Keratinocyte (primary cell): ENCODE measurements around the gene RNF145. TPM values are rescaled to one million over a fixed set of nuclear protein-coding genes. Genes with fewer than 3 reads are reported as not detected.

Source experiments
- DNase-seq: peaks from one replicate; pipeline ENCODE4 v3.0.0-alpha.2; 2011; ENCODE audit warnings: low read depth, missing footprints, low spot score
- FAIRE-seq: peaks from 2 replicates; lab custom pipeline; 2011; peaks lifted over from hg19 to GRCh38; lab: Jason Lieb, UNC
- H2AFZ ChIP-seq: 2 replicates; pipeline ENCODE4 v1.6.0; 2012; ENCODE audit warnings: low read length, control low read depth, inconsistent platforms; ENCODE audit not compliant: control insufficient read depth
- H3K27ac ChIP-seq: 2 replicates; pipeline ENCODE4 v1.5.1; 2011; ENCODE audit warnings: low read length; ENCODE audit not compliant: control insufficient read depth, insufficient read depth
- H3K27me3 ChIP-seq: 3 replicates; pipeline ENCODE4 v1.6.0; 2011; ENCODE audit warnings: low read length; ENCODE audit not compliant: control insufficient read depth, insufficient read depth; ENCODE audit errors: extremely low read depth
- H3K36me3 ChIP-seq, 2 experiments: 2 replicates in 1 of 2; 3 replicates in 1 of 2; pipeline ENCODE4 v1.5.1; 2011; ENCODE audit warnings: low read length in 2 of 2, mild to moderate bottlenecking in 1 of 2; ENCODE audit not compliant: control insufficient read depth in 2 of 2, insufficient read depth in 2 of 2; ENCODE audit errors: extremely low read depth in 1 of 2
- H3K4me1 ChIP-seq: 3 replicates; pipeline ENCODE4 v1.5.1; 2011; ENCODE audit warnings: low read length; ENCODE audit not compliant: control insufficient read depth, insufficient read depth; ENCODE audit errors: extremely low read depth
- H3K4me2 ChIP-seq: 3 replicates; pipeline ENCODE4 v1.6.0; 2011; ENCODE audit warnings: low read depth, low read length; ENCODE audit not compliant: control insufficient read depth, insufficient read depth; ENCODE audit errors: extremely low read depth
- H3K4me3 ChIP-seq, 3 experiments: fragments of 200-600 bp in 1 of 3; sonication (generic) in 1 of 3; 2 replicates in 2 of 3; 3 replicates in 1 of 3; pipeline ENCODE4 v1.5.1; 2011 to 2016; ENCODE audit warnings: low read length in 3 of 3, mild to moderate bottlenecking in 3 of 3, control low read depth in 2 of 3, inconsistent platforms in 1 of 3, low read depth in 1 of 3, mixed read lengths in 1 of 3, mixed run types in 1 of 3, moderate library complexity in 1 of 3; ENCODE audit not compliant: control insufficient read depth in 2 of 3, insufficient read depth in 2 of 3; ENCODE audit errors: extremely low read depth in 1 of 3
- H3K79me2 ChIP-seq: 2 replicates; pipeline ENCODE4 v1.6.0; 2012; ENCODE audit warnings: low read length; ENCODE audit not compliant: control insufficient read depth, insufficient read depth
- H3K9ac ChIP-seq: 3 replicates; pipeline ENCODE4 v1.6.0; 2011; ENCODE audit warnings: low read length; ENCODE audit not compliant: control insufficient read depth, insufficient read depth; ENCODE audit errors: extremely low read depth
- H3K9me1 ChIP-seq: 3 replicates; pipeline ENCODE4 v1.6.0; 2011; ENCODE audit warnings: low read length; ENCODE audit not compliant: control insufficient read depth, insufficient read depth; ENCODE audit errors: extremely low read depth
- H3K9me3 ChIP-seq: 2 replicates; pipeline ENCODE4 v1.5.1; 2012; ENCODE audit warnings: low read depth, low read length; ENCODE audit not compliant: control insufficient read depth
- H4K20me1 ChIP-seq: 3 replicates; pipeline ENCODE4 v1.6.0; 2011; ENCODE audit warnings: low read length; ENCODE audit not compliant: control insufficient read depth, insufficient read depth; ENCODE audit errors: extremely low read depth
- EZH2 ChIP-seq: IDR thresholded peaks from one replicate; pipeline ENCODE4 v1.6.1; 2012; ENCODE audit warnings: inconsistent platforms, mild to moderate bottlenecking, low read length, moderate library complexity
- dilution Hi-C: fragments of 300-500 bp; cut with MboI; formaldehyde crosslinking; loops from one replicate; pipeline ENCODE4 v1.7.0; 2020; ENCODE audit warnings: low sequenced_read_pairs; ENCODE audit not compliant: extremely low pct_ligation_motif_present
- polyA plus RNA-seq, 5 experiments: library from polyadenylated mRNA; depleted of rRNA in 3 of 5; stranded (reverse) in 3 of 5; stranded (forward) in 1 of 5; unstranded in 1 of 5; fragments of >200 nt; gene quantifications; 1 replicate in 1 of 5; 2 replicates in 3 of 5; 3 replicates in 1 of 5; pipeline versions ENCODE4 v1.2.1 to v1.2.3, GENCODE V29; 2011 to 2012; ENCODE audit warnings: missing spikeins in 2 of 5, low read depth in 1 of 5, low replicate concordance in 1 of 5
- TF ChIP-seq, protein P1 (sequence below), 3 experiments: IDR thresholded peaks in 1 of 3; conservative IDR thresholded peaks in 1 of 3; optimal IDR thresholded peaks in 1 of 3; 2 replicates in 2 of 3; 3 replicates in 1 of 3; pipeline versions ENCODE3 to v1.5.1; 2011; ENCODE audit warnings: low read length in 3 of 3, mild to moderate bottlenecking in 3 of 3, moderate library complexity in 2 of 3, control low read depth in 1 of 3, inconsistent platforms in 1 of 3; ENCODE audit not compliant: insufficient read depth in 2 of 3; ENCODE audit errors: extremely low read depth in 1 of 3

The RNF145 gene
- polyA plus RNA-seq, 1 donor (not counting 4 experiments of a cell fraction or from before 2014, with no cell fraction given) = 78.6 TPM

DNA sequence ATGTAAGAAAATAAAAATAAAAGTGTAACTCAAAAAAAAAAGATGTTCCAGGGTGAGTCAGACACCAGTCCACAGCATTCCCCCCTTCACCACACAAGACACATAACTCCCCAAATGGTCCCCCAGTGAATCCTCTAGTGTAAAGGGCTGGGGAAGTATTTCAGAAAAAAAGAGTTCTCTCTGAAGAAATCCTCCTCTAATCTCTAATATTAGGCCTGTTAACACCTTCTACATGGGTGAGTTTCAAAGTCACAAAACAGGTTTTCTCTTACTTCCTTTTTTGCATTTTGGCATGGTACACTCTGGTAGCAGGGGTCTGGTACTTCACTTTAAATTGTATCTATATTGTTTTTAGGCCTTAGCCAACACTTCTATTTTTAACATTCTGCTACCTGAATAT is 28.2 kb downstream of the RNF145 start:
- Histone ChIP-seq H3K4me3 (no peak overlapping the region), H3K9ac (peak overlapping the region; percentile 22), H3K36me3 (peaks cover 2 to 13% of the 10 kb centered on the region in 2 experiments), H3K4me2 (peak overlapping the region; percentile 39), H4K20me1 (no peaks in the 10 kb centered on the region), H3K9me1 (no peaks in the 10 kb centered on the region), H3K27ac (peak overlapping the region; percentile 65), H3K79me2 (peaks cover 39% of the 10 kb centered on the region), H2AFZ (no peak overlapping the region), H3K4me1 (peaks cover 61% of the 10 kb centered on the region), H3K9me3 (no peaks in the 10 kb centered on the region), H3K27me3 (no peaks in the 10 kb centered on the region)
- FAIRE-seq (no peak), DNase-seq (no peak)
- TF ChIP-seq, protein P1, sequence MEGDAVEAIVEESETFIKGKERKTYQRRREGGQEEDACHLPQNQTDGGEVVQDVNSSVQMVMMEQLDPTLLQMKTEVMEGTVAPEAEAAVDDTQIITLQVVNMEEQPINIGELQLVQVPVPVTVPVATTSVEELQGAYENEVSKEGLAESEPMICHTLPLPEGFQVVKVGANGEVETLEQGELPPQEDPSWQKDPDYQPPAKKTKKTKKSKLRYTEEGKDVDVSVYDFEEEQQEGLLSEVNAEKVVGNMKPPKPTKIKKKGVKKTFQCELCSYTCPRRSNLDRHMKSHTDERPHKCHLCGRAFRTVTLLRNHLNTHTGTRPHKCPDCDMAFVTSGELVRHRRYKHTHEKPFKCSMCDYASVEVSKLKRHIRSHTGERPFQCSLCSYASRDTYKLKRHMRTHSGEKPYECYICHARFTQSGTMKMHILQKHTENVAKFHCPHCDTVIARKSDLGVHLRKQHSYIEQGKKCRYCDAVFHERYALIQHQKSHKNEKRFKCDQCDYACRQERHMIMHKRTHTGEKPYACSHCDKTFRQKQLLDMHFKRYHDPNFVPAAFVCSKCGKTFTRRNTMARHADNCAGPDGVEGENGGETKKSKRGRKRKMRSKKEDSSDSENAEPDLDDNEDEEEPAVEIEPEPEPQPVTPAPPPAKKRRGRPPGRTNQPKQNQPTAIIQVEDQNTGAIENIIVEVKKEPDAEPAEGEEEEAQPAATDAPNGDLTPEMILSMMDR (optimal IDR thresholded peaks at IDR 0.05 in 1 of 3, IDR thresholded peaks at IDR 0.05 in 1 of 3, conservative IDR thresholded peaks at IDR 0.05 in 1 of 3; ENCODE audit: extremely low read depth in 1 of 3, insufficient read depth in 2 of 3, low read length in 3 of 3) = no peak
- no peak for TF ChIP-seq EZH2
- dilution Hi-C loops = no loop called here

DNA sequence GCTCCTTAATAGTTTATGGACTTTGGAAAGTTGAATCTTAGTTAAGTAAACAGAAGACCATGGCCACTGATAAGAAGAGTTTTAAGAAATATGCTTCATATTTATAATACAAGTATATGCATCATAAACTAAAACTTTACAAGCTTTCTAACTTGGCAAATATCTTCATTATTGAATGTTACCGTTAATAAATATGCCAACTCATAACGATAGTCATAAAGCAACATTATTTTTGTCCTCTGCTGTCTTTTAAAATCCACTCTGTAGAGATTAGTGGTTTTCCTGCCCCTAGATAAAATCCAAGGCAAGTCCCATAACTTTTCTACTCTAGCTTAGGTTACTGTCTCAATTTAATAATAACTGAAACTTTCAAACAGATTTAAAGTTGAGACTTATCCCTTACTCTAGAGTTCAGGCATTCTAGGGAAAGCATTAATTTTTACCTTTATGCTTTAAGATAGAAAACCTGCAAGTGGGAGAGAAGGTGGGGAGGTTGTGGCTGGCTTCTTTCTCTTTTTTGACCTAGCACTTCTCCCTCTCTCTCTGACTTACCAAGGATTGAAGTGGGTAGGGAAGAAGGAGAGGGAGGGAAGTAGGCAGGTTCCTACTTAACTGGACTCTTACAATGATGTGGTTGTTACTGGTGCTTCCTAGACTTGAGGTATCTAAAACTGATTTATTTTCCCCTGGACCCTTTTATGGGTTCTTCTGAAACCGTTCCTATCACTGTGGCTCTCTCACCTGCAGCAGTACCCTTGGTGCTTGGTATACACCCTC is 29.6 kb downstream of the RNF145 start:
- Histone ChIP-seq H3K9ac (peak overlapping the region; percentile 43), H3K4me2 (peak overlapping the region; percentile 47)
- no peak for FAIRE-seq

More for the DNA sequence above, 29.6 kb downstream of the RNF145 start:
- Histone ChIP-seq H3K9me1 (no peaks in the 10 kb centered on the region), H3K27ac (peak overlapping the region; percentile 92), H3K27me3 (no peaks in the 10 kb centered on the region), H3K4me3 (peak overlapping the region in 1 of 3 experiments; percentile 4), H3K36me3 (peaks cover 2 to 7% of the 10 kb centered on the region in 2 experiments), H3K79me2 (peaks cover 36% of the 10 kb centered on the region), H4K20me1 (no peaks in the 10 kb centered on the region), H3K4me1 (peaks cover 61% of the 10 kb centered on the region), H2AFZ (no peak overlapping the region), H3K9me3 (no peaks in the 10 kb centered on the region)
- dilution Hi-C loops = no loop called here
- no peak for DNase-seq
- TF ChIP-seq, protein P1 (optimal IDR thresholded peaks at IDR 0.05 in 1 of 3, IDR thresholded peaks at IDR 0.05 in 1 of 3, conservative IDR thresholded peaks at IDR 0.05 in 1 of 3; ENCODE audit: extremely low read depth in 1 of 3, insufficient read depth in 2 of 3, low read length in 3 of 3) = no peak
- no peak for TF ChIP-seq EZH2
